Stimulated activated naive CD8-positive, alpha-beta T cell treated with anti-CD3 and anti-CD28 coated beads, Interleukin-15, Interleukin-2, amounts not matched to agents 100 U/mL and 50 U/mL, for 24 hours (primary cell): Measurements from ENCODE around the gene ARNT2.

Experiments used
- ATAC-seq: fragments of 150-1000 bp; cut with Tn5 transposase; one replicate; pipeline ENCODE4 v1.10.0; 2021
- DNase-seq: peaks from one replicate; pipeline ENCODE4 v3.0.0; 2021

Gene ARNT2

GRCh38 chr15:80466543-80466942 lies 62.4 kb downstream of the ARNT2 start:
- no peak for ATAC-seq
- DNase-seq = no peak

GRCh38 chr15:80467311-80467714 lies 63.1 kb downstream of the ARNT2 start:
- DNase-seq (no peak), ATAC-seq (no peak)

- ATAC-seq (no peak), DNase-seq (no peak)
Observed at GRCh38 chr15:80468796-80469195, 64.6 kb downstream of the ARNT2 start.

GRCh38 chr15:80471881-80472280 lies 67.7 kb downstream of the ARNT2 start:
- no peak for ATAC-seq

GRCh38 chr15:80473286-80474223 lies 69.4 kb downstream of the ARNT2 start:
- DNase-seq (no peak), ATAC-seq (no peak)

More at GRCh38 chr15:80471881-80472280, 67.7 kb downstream of the ARNT2 start:
- DNase-seq = no peak

- DNase-seq (no peak), ATAC-seq (no peak)
Observed at GRCh38 chr15:80474224-80475215, 70.3 kb downstream of the ARNT2 start.

GRCh38 chr15:80475572-80475971 lies 71.4 kb downstream of the ARNT2 start:
- ATAC-seq (no peak), DNase-seq (no peak)

- DNase-seq = no peak
Observed at GRCh38 chr15:80476036-80476435, 71.9 kb downstream of the ARNT2 start.

GRCh38 chr15:80478075-80478474 lies 73.9 kb downstream of the ARNT2 start:
- no peak for DNase-seq

More at GRCh38 chr15:80476036-80476435, 71.9 kb downstream of the ARNT2 start:
- no peak for ATAC-seq

GRCh38 chr15:80479191-80479590 lies 75.0 kb downstream of the ARNT2 start:
- ATAC-seq (no peak), DNase-seq (no peak)

More at GRCh38 chr15:80478075-80478474, 73.9 kb downstream of the ARNT2 start:
- ATAC-seq = no peak

GRCh38 chr15:80480171-80480811 lies 76.1 kb downstream of the ARNT2 start:
- no peak for ATAC-seq
- DNase-seq = no peak

- DNase-seq (no peak), ATAC-seq (no peak)
Observed at GRCh38 chr15:80480909-80481308, 76.7 kb downstream of the ARNT2 start.

- ATAC-seq (no peak), DNase-seq (no peak)
Observed at GRCh38 chr15:80482696-80483095, 78.5 kb downstream of the ARNT2 start.

- DNase-seq (no peak), ATAC-seq (no peak)
Observed at GRCh38 chr15:80483725-80484161, 79.6 kb downstream of the ARNT2 start.

GRCh38 chr15:80484333-80484864 lies 80.2 kb downstream of the ARNT2 start:
- ATAC-seq (no peak), DNase-seq (no peak)

- no peak for ATAC-seq
- no peak for DNase-seq
Observed at GRCh38 chr15:80485370-80486164, 81.4 kb downstream of the ARNT2 start.

GRCh38 chr15:80487839-80488390 lies 83.7 kb downstream of the ARNT2 start:
- DNase-seq (no peak), ATAC-seq (no peak)

- peak; percentile 17 for ATAC-seq
- no peak for DNase-seq
Observed at GRCh38 chr15:80489030-80489594, 84.9 kb downstream of the ARNT2 start.

GRCh38 chr15:80490431-80490990 lies 86.3 kb downstream of the ARNT2 start:
- DNase-seq (no peak), ATAC-seq (no peak)
